Measurements from ENCODE around the gene G2E3.
"Not testable (repeated sequence)": the region's sequence is repeated elsewhere in the genome, so short reads cannot be mapped to it uniquely, and the experiment has no call there.

The G2E3 gene

GRCh38 chr14:30533126-30533525 is 25.8 kb upstream of the G2E3 start:
- H3K4me3 ChIP-seq (ENCODE audit: low read length), result no peak overlapping the region
- H3K27ac ChIP-seq (ENCODE audit: low read depth, low read length), result no peak overlapping the region
- no peaks in the 10 kb centered on the region for H3K27me3 ChIP-seq (ENCODE audit: control insufficient read depth, insufficient read depth, low read length)
- no peak overlapping the region for H3K9ac ChIP-seq (ENCODE audit: low read length)
- H3K4me1 ChIP-seq (ENCODE audit: control insufficient read depth, insufficient read depth, low read length), result no peaks in the 10 kb centered on the region
- H3K36me3 ChIP-seq (ENCODE audit: control insufficient read depth, insufficient read depth, low read length), result no peaks in the 10 kb centered on the region

GRCh38 chr14:30541318-30541717 is 17.6 kb upstream of the G2E3 start:
- Histone ChIP-seq H3K9ac (ENCODE audit: low read length) (no peak overlapping the region), H3K27me3 (ENCODE audit: control insufficient read depth, insufficient read depth, low read length) (no peaks in the 10 kb centered on the region), H3K27ac (ENCODE audit: low read depth, low read length) (no peak overlapping the region), H3K4me3 (ENCODE audit: low read length) (no peak overlapping the region), H3K36me3 (ENCODE audit: control insufficient read depth, insufficient read depth, low read length) (no peaks in the 10 kb centered on the region), H3K4me1 (ENCODE audit: control insufficient read depth, insufficient read depth, low read length) (no peaks in the 10 kb centered on the region)

- H3K4me1 ChIP-seq (ENCODE audit: control insufficient read depth, insufficient read depth, low read length); H3K4me3 ChIP-seq (ENCODE audit: low read length); H3K36me3 ChIP-seq (ENCODE audit: control insufficient read depth, insufficient read depth, low read length); H3K9ac ChIP-seq (ENCODE audit: low read length); H3K27me3 ChIP-seq (ENCODE audit: control insufficient read depth, insufficient read depth, low read length); H3K27ac ChIP-seq (ENCODE audit: low read depth, low read length): not testable (repeated sequence)
These were observed 12.2 kb upstream of the G2E3 start for GRCh38 chr14:30546735-30547134.

- no peak overlapping the region for H3K27ac ChIP-seq (ENCODE audit: low read depth, low read length)
- H3K4me1 ChIP-seq (ENCODE audit: control insufficient read depth, insufficient read depth, low read length), result no peaks in the 10 kb centered on the region
- no peaks in the 10 kb centered on the region for H3K36me3 ChIP-seq (ENCODE audit: control insufficient read depth, insufficient read depth, low read length)
- H3K27me3 ChIP-seq (ENCODE audit: control insufficient read depth, insufficient read depth, low read length), result no peaks in the 10 kb centered on the region
- H3K9ac ChIP-seq (ENCODE audit: low read length), result no peak overlapping the region
- no peak overlapping the region for H3K4me3 ChIP-seq (ENCODE audit: low read length)
These were observed 11.4 kb upstream of the G2E3 start for GRCh38 chr14:30547388-30548048.

GRCh38 chr14:30550335-30550734 is 8.6 kb upstream of the G2E3 start:
- Histone ChIP-seq H3K27me3 (ENCODE audit: control insufficient read depth, insufficient read depth, low read length) (no peaks in the 10 kb centered on the region), H3K9ac (ENCODE audit: low read length) (no peak overlapping the region)

GRCh38 chr14:30551460-30551859 is 7.5 kb upstream of the G2E3 start:
- no peaks in the 10 kb centered on the region for H3K4me1 ChIP-seq (ENCODE audit: control insufficient read depth, insufficient read depth, low read length)
- H3K9ac ChIP-seq (ENCODE audit: low read length), result no peak overlapping the region
- no peak overlapping the region for H3K4me3 ChIP-seq (ENCODE audit: low read length)
- no peak overlapping the region for H3K27ac ChIP-seq (ENCODE audit: low read depth, low read length)
- H3K36me3 ChIP-seq (ENCODE audit: control insufficient read depth, insufficient read depth, low read length), result no peaks in the 10 kb centered on the region
- H3K27me3 ChIP-seq (ENCODE audit: control insufficient read depth, insufficient read depth, low read length), result no peaks in the 10 kb centered on the region

More at GRCh38 chr14:30550335-30550734, 8.6 kb upstream of the G2E3 start:
- Histone ChIP-seq H3K4me1 (ENCODE audit: control insufficient read depth, insufficient read depth, low read length) (no peaks in the 10 kb centered on the region), H3K36me3 (ENCODE audit: control insufficient read depth, insufficient read depth, low read length) (no peaks in the 10 kb centered on the region), H3K27ac (ENCODE audit: low read depth, low read length) (no peak overlapping the region), H3K4me3 (ENCODE audit: low read length) (no peak overlapping the region)

DNA sequence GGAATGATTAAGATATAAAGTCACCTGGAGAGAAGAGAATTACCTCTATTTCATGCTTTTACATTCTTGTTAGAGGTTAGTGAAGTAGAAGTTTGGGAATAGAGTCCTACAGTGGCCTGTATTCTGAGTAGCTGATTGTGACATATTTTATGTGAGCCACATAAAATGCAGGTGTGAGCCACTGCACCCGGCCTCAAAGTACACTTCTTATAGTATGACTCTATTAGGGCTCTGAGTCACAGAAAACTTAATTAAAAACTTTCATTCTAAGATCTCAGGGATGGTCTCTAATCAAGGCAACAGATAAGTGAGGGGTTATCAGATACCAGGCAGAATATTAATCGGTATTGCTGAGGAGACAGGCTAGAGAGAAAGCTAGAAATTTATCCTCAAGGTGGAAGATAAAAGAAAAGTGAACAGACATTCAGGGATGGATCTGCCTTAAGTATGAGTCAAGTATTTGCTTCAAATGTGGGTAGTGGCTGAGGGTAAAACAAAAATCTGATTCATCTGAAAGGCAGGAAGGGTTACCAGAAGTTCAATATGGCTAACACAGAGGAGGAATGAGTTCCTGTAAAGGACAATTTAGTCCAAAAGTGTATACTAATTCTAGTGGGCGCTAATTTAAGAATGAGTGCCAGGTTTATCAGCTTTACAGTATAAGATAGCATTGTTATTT is 5.5 kb upstream of the G2E3 start:
- no peak overlapping the region for H3K4me3 ChIP-seq (ENCODE audit: low read length)
- H3K27me3 ChIP-seq (ENCODE audit: control insufficient read depth, insufficient read depth, low read length), result no peaks in the 10 kb centered on the region
- H3K9ac ChIP-seq (ENCODE audit: low read length), result no peak overlapping the region
- no peaks in the 10 kb centered on the region for H3K36me3 ChIP-seq (ENCODE audit: control insufficient read depth, insufficient read depth, low read length)
- H3K27ac ChIP-seq (ENCODE audit: low read depth, low read length), result no peak overlapping the region
- no peaks in the 10 kb centered on the region for H3K4me1 ChIP-seq (ENCODE audit: control insufficient read depth, insufficient read depth, low read length)

GRCh38 chr14:30558362-30558674 is 640 bp upstream of the G2E3 start:
- no peaks in the 10 kb centered on the region for H3K27me3 ChIP-seq (ENCODE audit: control insufficient read depth, insufficient read depth, low read length)
- peak overlapping the region; percentile 92 for H3K9ac ChIP-seq (ENCODE audit: low read length)
- H3K4me3 ChIP-seq (ENCODE audit: low read length), result peak overlapping the region; percentile 99
- peak overlapping the region; percentile 81 for H3K27ac ChIP-seq (ENCODE audit: low read depth, low read length)
- no peaks in the 10 kb centered on the region for H3K36me3 ChIP-seq (ENCODE audit: control insufficient read depth, insufficient read depth, low read length)
- peaks cover 3% of the 10 kb centered on the region for H3K4me1 ChIP-seq (ENCODE audit: control insufficient read depth, insufficient read depth, low read length)

DNA sequence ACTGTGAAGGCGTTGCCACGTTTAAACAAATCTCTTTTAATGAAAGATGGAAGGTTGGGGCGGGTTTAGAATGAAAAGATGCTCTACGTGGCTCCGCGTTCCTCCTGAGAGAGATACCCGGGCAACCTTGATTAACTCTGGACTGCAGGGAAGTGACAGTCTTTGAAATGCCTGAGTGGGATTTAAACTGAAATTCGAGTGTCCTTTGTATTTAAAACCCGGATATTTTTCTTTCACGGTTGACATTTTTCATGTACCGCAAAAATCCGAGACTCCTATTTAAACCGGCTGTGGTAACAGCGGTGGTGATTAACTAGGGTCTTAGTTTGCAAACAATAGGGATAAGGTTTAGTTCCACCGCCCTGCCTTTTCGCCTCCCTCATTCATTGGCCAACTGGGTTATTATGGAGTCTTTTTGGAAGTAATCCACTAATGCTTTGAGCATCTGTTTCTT is 707 bp downstream of the G2E3 start:
- H3K27ac ChIP-seq (ENCODE audit: low read depth, low read length), result peak overlapping the region; percentile 81
- H3K9ac ChIP-seq (ENCODE audit: low read length), result peak overlapping the region; percentile 97
- peaks cover 3% of the 10 kb centered on the region for H3K4me1 ChIP-seq (ENCODE audit: control insufficient read depth, insufficient read depth, low read length)
- peak overlapping the region; percentile 99 for H3K4me3 ChIP-seq (ENCODE audit: low read length)
- H3K27me3 ChIP-seq (ENCODE audit: control insufficient read depth, insufficient read depth, low read length), result no peaks in the 10 kb centered on the region
- no peaks in the 10 kb centered on the region for H3K36me3 ChIP-seq (ENCODE audit: control insufficient read depth, insufficient read depth, low read length)

- Histone ChIP-seq H3K4me1 (ENCODE audit: control insufficient read depth, insufficient read depth, low read length) (peaks cover 3% of the 10 kb centered on the region), H3K27me3 (ENCODE audit: control insufficient read depth, insufficient read depth, low read length) (no peaks in the 10 kb centered on the region), H3K4me3 (ENCODE audit: low read length) (no peak overlapping the region), H3K36me3 (ENCODE audit: control insufficient read depth, insufficient read depth, low read length) (no peaks in the 10 kb centered on the region), H3K9ac (ENCODE audit: low read length) (no peak overlapping the region), H3K27ac (ENCODE audit: low read depth, low read length) (no peak overlapping the region)
These were observed 1.6 kb downstream of the G2E3 start for GRCh38 chr14:30560581-30560980.

GRCh38 chr14:30564235-30564867 is 5.4 kb downstream of the G2E3 start:
- Histone ChIP-seq H3K4me1 (ENCODE audit: control insufficient read depth, insufficient read depth, low read length) (peaks cover 3% of the 10 kb centered on the region), H3K27ac (ENCODE audit: low read depth, low read length) (no peak overlapping the region), H3K27me3 (ENCODE audit: control insufficient read depth, insufficient read depth, low read length) (no peaks in the 10 kb centered on the region), H3K36me3 (ENCODE audit: control insufficient read depth, insufficient read depth, low read length) (no peaks in the 10 kb centered on the region), H3K9ac (ENCODE audit: low read length) (no peak overlapping the region), H3K4me3 (ENCODE audit: low read length) (no peak overlapping the region)

DNA sequence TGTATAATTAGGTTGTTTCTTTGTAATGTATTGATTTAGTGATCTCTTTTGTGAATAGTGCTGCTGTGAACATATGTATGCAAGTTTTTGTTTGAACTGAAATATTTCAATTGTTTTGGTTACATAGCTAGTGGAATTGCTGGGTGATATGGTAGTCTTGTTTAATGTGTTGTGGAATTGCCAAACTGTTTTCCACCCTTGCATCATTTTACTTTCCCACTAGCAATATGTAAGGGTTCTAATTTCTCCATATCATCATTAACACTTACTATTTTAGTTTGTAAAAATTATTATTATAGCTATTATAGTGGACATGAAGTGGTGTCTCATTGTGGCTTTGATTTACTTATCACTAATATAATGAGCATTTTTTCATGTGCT is 5.9 kb downstream of the G2E3 start:
- Histone ChIP-seq H3K9ac (ENCODE audit: low read length) (no peak overlapping the region), H3K4me1 (ENCODE audit: control insufficient read depth, insufficient read depth, low read length) (peaks cover 3% of the 10 kb centered on the region), H3K27me3 (ENCODE audit: control insufficient read depth, insufficient read depth, low read length) (no peaks in the 10 kb centered on the region), H3K36me3 (ENCODE audit: control insufficient read depth, insufficient read depth, low read length) (no peaks in the 10 kb centered on the region), H3K27ac (ENCODE audit: low read depth, low read length) (no peak overlapping the region), H3K4me3 (ENCODE audit: low read length) (no peak overlapping the region)
